BLaER1 treated with 17β-estradiol and CSF1 and Interleukin-3, amounts not matched to agents 10 nM and 100 nM (cell line): Measurements from ENCODE around the gene PES1.
"Not testable (repeated sequence)": the region's sequence is repeated elsewhere in the genome, so short reads cannot be mapped to it uniquely, and the experiment has no call there.

Experiments
- H3K27ac ChIP-seq, 11 experiments: shearing (Covaris generic); formaldehyde crosslinking; 2 replicates each; pipeline ENCODE4 v1.8.1; 2022
- H3K27me3 ChIP-seq, 11 experiments: shearing (Covaris generic); formaldehyde crosslinking; 2 replicates each; pipeline ENCODE4 v1.8.1; 2022
- H3K36me3 ChIP-seq, 11 experiments: shearing (Covaris generic); formaldehyde crosslinking; 2 replicates each; pipeline ENCODE4 v1.8.1; 2022
- H3K4me1 ChIP-seq, 10 experiments: shearing (Covaris generic); formaldehyde crosslinking; 2 replicates each; pipeline ENCODE4 v1.8.1; 2022
- H3K4me2 ChIP-seq, 11 experiments: shearing (Covaris generic); formaldehyde crosslinking; 2 replicates each; pipeline ENCODE4 v1.8.1; 2022
- H3K4me3 ChIP-seq, 10 experiments: shearing (Covaris generic); formaldehyde crosslinking; 2 replicates each; pipeline ENCODE4 v1.8.1; 2022
- H3K9ac ChIP-seq, 11 experiments: shearing (Covaris generic); formaldehyde crosslinking; 2 replicates each; pipeline ENCODE4 v1.8.1; 2022
- H3K9me3 ChIP-seq, 11 experiments: shearing (Covaris generic); formaldehyde crosslinking; replicated peaks in 1 of 11; 2 replicates each; pipeline ENCODE4 v1.8.1; 2022
- H4K20me1 ChIP-seq, 11 experiments: shearing (Covaris generic); formaldehyde crosslinking; 2 replicates each; pipeline ENCODE4 v1.8.1; 2022
- Cebpa-rat ChIP-seq, 11 experiments: shearing (Covaris generic); IDR thresholded peaks; 2 replicates each; pipeline ENCODE4 v1.8.1; 2022

Gene PES1

DNA sequence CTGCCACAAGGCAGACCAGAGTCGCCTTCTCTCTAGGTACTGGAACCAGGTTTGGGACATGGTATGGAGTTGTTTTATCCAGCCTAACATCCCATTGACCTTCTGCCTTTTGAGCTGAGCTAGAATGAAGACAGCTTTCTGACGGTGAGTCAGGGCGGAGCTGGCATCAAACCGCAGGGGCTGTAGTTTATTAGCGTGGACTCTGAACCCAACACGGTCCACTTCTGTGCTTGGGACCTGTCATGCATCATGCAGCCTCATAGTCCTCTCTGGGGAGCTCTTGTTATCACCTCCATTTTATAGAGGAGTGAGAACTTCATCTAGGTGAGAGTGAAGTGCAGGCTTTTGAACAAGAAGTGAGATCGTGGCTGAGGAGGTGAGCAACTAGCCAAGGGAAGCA lies 25.6 kb downstream of the PES1 start:
- H3K27ac ChIP-seq, result no peak overlapping the region
- no peaks in the 10 kb centered on the region for H3K9me3 ChIP-seq
- no peak for TF ChIP-seq Cebpa-rat (IDR thresholded peaks at IDR 0.05)
- H3K4me1 ChIP-seq, result no peaks in the 10 kb centered on the region; a peak in 2 of 20 replicates
- H3K36me3 ChIP-seq, result no peaks in the 10 kb centered on the region
- no peaks in the 10 kb centered on the region for H3K27me3 ChIP-seq
- peaks cover 0 to 7% (median 0%) of the 10 kb centered on the region in 11 experiments; a peak in 2 of 22 replicates for H4K20me1 ChIP-seq
- H3K4me3 ChIP-seq, result no peak overlapping the region
- no peak overlapping the region for H3K4me2 ChIP-seq
- no peak overlapping the region for H3K9ac ChIP-seq

- no peak overlapping the region for H3K27ac ChIP-seq
- H3K9me3 ChIP-seq, result no peaks in the 10 kb centered on the region
- H3K36me3 ChIP-seq, result no peaks in the 10 kb centered on the region
- H3K4me3 ChIP-seq, result no peak overlapping the region
- H3K4me1 ChIP-seq, result no peaks in the 10 kb centered on the region; a peak in 2 of 20 replicates
- no peak overlapping the region for H3K4me2 ChIP-seq
- no peak overlapping the region for H3K9ac ChIP-seq
- peaks cover 0 to 7% (median 0%) of the 10 kb centered on the region in 11 experiments; a peak in 2 of 22 replicates for H4K20me1 ChIP-seq
- TF ChIP-seq Cebpa-rat (IDR thresholded peaks at IDR 0.05), result no peak
- H3K27me3 ChIP-seq, result no peaks in the 10 kb centered on the region
Measured at GRCh38 chr22:30565341-30565740, 26.4 kb downstream of the PES1 start.

GRCh38 chr22:30564761-30565119 lies 27.0 kb downstream of the PES1 start:
- H3K36me3 ChIP-seq, result no peaks in the 10 kb centered on the region
- TF ChIP-seq Cebpa-rat (IDR thresholded peaks at IDR 0.05), result no peak

GRCh38 chr22:30564045-30564760 lies 27.5 kb downstream of the PES1 start:
- no peak overlapping the region for H3K4me2 ChIP-seq
- H3K27ac ChIP-seq, result no peak overlapping the region
- H3K9me3 ChIP-seq, result no peaks in the 10 kb centered on the region
- no peak overlapping the region for H3K9ac ChIP-seq
- peaks cover 0 to 7% (median 0%) of the 10 kb centered on the region in 11 experiments; a peak in 2 of 22 replicates for H4K20me1 ChIP-seq
- H3K27me3 ChIP-seq, result no peaks in the 10 kb centered on the region
- H3K36me3 ChIP-seq, result no peaks in the 10 kb centered on the region
- no peaks in the 10 kb centered on the region; a peak in 2 of 20 replicates for H3K4me1 ChIP-seq
- no peak overlapping the region for H3K4me3 ChIP-seq
- no peak for TF ChIP-seq Cebpa-rat (IDR thresholded peaks at IDR 0.05)

More at GRCh38 chr22:30564761-30565119, 27.0 kb downstream of the PES1 start:
- Histone ChIP-seq H3K4me1 (no peaks in the 10 kb centered on the region; a peak in 2 of 20 replicates), H3K4me3 (no peak overlapping the region), H3K4me2 (no peak overlapping the region), H3K27me3 (no peaks in the 10 kb centered on the region), H3K9ac (no peak overlapping the region), H4K20me1 (peaks cover 0 to 7% (median 0%) of the 10 kb centered on the region in 11 experiments; a peak in 2 of 22 replicates), H3K9me3 (no peaks in the 10 kb centered on the region), H3K27ac (no peak overlapping the region)

- Histone ChIP-seq H3K27ac (no peak overlapping the region), H3K36me3 (no peaks in the 10 kb centered on the region), H3K4me1 (no peaks in the 10 kb centered on the region; a peak in 2 of 20 replicates), H3K4me2 (no peak overlapping the region), H3K27me3 (no peaks in the 10 kb centered on the region), H3K4me3 (no peak overlapping the region), H4K20me1 (peaks cover 0 to 7% (median 0%) of the 10 kb centered on the region in 11 experiments; a peak in 1 of 22 replicates), H3K9me3 (no peaks in the 10 kb centered on the region), H3K9ac (no peak overlapping the region)
- no peak for TF ChIP-seq Cebpa-rat (IDR thresholded peaks at IDR 0.05)
Measured at GRCh38 chr22:30562366-30562765, 29.3 kb downstream of the PES1 start.

DNA sequence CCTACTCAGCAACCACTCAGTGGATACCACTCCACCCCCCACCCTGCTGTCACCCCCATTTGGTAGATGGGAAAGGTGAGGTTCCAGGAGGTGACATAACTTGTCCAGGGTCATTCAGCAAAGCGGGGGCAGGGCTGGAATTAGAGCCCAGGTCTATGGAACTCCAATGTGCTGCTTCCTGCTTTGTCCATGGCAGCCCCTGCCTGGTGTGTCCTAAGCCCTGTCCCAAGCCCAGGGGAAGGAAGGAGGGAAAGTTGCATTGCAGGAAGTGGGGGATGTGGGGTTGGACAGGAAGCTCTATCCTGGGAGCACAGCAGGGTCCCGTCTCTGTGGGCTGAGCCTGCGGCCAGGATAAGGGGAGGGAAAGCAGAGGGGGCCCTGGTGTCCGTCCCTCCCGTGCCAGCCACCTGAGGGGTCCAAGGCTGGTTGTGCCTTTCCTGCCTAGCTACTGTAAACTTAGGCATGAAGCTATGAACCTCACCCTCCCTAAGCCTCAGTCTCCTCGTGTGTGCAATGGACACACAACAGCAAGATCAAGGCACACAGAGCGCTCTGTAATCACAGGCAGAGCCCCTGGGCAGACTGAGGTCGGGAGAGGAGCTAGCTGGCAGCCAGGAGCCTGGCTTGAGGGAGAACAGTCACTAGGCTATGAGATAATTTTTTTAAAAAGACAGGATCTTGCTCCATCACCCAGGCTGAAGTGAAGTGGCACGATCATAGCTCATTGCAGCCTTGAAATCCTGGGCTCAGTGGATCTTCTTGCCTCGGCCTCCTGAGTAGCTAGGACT lies 30.1 kb downstream of the PES1 start:
- no peak overlapping the region for H3K27ac ChIP-seq
- no peaks in the 10 kb centered on the region for H3K9me3 ChIP-seq
- H3K27me3 ChIP-seq, result no peaks in the 10 kb centered on the region
- peaks cover 0 to 7% (median 0%) of the 10 kb centered on the region in 11 experiments; a peak in 1 of 22 replicates for H4K20me1 ChIP-seq
- H3K4me1 ChIP-seq, result no peaks in the 10 kb centered on the region; a peak in 2 of 20 replicates
- H3K4me2 ChIP-seq, result peak overlapping the region in 1 of 11 experiments; percentile 14; a peak in 1 of 22 replicates
- no peak overlapping the region for H3K4me3 ChIP-seq
- no peak overlapping the region for H3K9ac ChIP-seq
- TF ChIP-seq Cebpa-rat (IDR thresholded peaks at IDR 0.05), result no peak
- H3K36me3 ChIP-seq, result no peaks in the 10 kb centered on the region

DNA sequence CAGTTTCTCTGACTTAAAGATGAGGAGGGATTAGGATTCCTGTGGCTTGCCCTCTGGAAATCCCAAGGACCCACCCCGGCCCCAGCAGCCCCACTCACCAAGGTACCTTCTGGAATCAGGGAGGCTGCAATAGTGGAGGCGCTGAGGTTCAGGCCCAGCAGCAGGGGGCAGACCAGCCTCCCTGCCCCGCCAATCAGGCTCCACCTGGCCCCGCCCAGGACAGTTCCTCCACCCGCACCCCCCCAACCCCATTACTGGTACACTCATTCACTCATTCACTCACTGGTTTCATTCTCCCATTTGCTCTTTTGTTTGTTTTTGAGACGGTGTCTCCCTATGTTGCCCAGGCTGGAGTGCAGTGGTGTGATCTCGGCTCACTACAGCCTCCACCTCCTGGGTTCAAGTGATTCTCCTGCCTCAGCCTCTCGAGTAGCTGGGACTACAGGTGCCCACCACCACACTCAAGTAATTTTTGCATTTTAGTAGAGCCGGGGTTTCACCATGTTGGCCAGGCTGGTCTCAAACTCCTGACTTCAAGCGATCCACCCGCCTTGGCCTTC lies 31.0 kb downstream of the PES1 start:
- not testable (repeated sequence) for H3K4me1 ChIP-seq, H3K27ac ChIP-seq, H3K4me2 ChIP-seq, H3K9me3 ChIP-seq, H3K36me3 ChIP-seq, H3K4me3 ChIP-seq, H3K27me3 ChIP-seq, H4K20me1 ChIP-seq, H3K9ac ChIP-seq

DNA sequence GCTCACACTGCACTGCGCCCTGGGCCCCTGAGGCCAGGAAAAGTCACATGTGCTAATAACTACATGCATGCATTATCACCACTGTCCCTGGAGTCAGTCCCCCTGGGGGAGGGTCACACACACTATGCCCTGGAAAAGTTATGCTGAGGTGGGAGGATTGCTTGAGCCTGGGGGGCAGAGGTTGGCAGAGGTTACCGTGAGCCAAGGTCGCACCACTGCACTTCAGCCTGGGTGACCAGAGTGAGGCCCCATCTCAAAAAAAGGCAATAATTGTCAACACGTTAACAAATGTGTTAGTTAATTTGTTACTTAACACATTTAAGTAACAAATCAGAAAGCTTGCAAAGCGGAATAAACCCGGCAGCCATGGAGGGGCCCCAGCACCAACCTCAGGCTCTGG lies 31.8 kb downstream of the PES1 start:
- Histone ChIP-seq H3K27me3 (no peaks in the 10 kb centered on the region), H4K20me1 (peaks cover 0 to 7% (median 0%) of the 10 kb centered on the region in 11 experiments; a peak in 1 of 22 replicates), H3K4me1 (no peaks in the 10 kb centered on the region; a peak in 2 of 20 replicates), H3K4me2 (no peak overlapping the region), H3K9ac (no peak overlapping the region), H3K9me3 (no peaks in the 10 kb centered on the region), H3K27ac (no peak overlapping the region), H3K36me3 (no peaks in the 10 kb centered on the region), H3K4me3 (no peak overlapping the region)
- no peak for TF ChIP-seq Cebpa-rat (IDR thresholded peaks at IDR 0.05)

DNA sequence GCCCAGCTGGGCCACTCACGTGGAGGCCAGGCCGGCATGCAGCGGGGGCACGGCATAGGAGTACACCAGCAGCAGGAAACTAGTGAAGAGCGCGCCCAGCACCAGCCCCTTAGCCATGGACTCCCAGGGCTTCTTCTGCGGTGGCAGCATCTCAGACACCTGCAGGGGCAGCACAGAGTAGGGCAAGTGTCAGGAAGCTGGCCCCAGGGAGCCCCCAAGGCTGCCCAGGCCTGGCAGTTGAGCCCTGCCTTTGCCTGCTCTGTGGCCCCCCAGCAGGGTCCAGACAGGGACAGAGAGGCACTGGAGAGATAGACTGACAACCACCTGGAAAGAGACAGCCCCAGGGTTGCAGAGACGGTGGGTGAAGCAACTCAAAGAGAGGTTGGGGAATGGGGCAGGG lies 34.5 kb downstream of the PES1 start:
- no peaks in the 10 kb centered on the region for H3K27me3 ChIP-seq
- no peak overlapping the region for H3K4me3 ChIP-seq
- no peak overlapping the region for H3K9ac ChIP-seq
- H3K4me1 ChIP-seq, result no peaks in the 10 kb centered on the region; a peak in 1 of 20 replicates
- H3K36me3 ChIP-seq, result no peaks in the 10 kb centered on the region
- H4K20me1 ChIP-seq, result no peaks in the 10 kb centered on the region
- no peaks in the 10 kb centered on the region for H3K9me3 ChIP-seq
- no peak overlapping the region for H3K27ac ChIP-seq
- no peak overlapping the region for H3K4me2 ChIP-seq
- no peak for TF ChIP-seq Cebpa-rat (IDR thresholded peaks at IDR 0.05)
